Measurements from ENCODE around the gene HS6ST3. TPM values are rescaled to one million over a fixed set of nuclear protein-coding genes. Genes with fewer than 3 reads are reported as not detected.

Gene HS6ST3
- total RNA-seq, 4 donors from 2014 or later, result 0.97 to 2.2 (median 2.0) TPM

GRCh38 chr13:96651598-96651997, 561.7 kb downstream of the HS6ST3 start:
- Histone ChIP-seq H3K27ac (no peak overlapping the region), H3K36me3 (no peaks in the 10 kb centered on the region), H3K27me3 (no peaks in the 10 kb centered on the region), H3K9me3 (no peaks in the 10 kb centered on the region), H3K4me3 (no peak overlapping the region), H3K4me1 (no peaks in the 10 kb centered on the region)
- in situ Hi-C loops (cut with MboI; ENCODE audit: low sequenced_read_pairs in 4 of 4) (no loop called here), intact Hi-C loops (cut with DNase I; ENCODE audit: low total_unique reads) (no loop called here)
- TF ChIP-seq POLR2A (IDR thresholded peaks at IDR 0.05) (no peak), CTCF (IDR thresholded peaks at IDR 0.05 in 4 of 5, conservative IDR thresholded peaks at IDR 0.05 in 1 of 5) (no peak)
- DNase-seq (no peak), ATAC-seq (no peak)

GRCh38 chr13:96652506-96652905, 562.6 kb downstream of the HS6ST3 start:
- Histone ChIP-seq H3K4me3 (no peak overlapping the region), H3K27ac (no peak overlapping the region), H3K27me3 (no peaks in the 10 kb centered on the region), H3K4me1 (no peaks in the 10 kb centered on the region), H3K36me3 (no peaks in the 10 kb centered on the region), H3K9me3 (no peaks in the 10 kb centered on the region)
- intact Hi-C loops (cut with DNase I; ENCODE audit: low total_unique reads), result no loop called here
- TF ChIP-seq CTCF (IDR thresholded peaks at IDR 0.05 in 4 of 5, conservative IDR thresholded peaks at IDR 0.05 in 1 of 5), result no peak
- TF ChIP-seq POLR2A (IDR thresholded peaks at IDR 0.05), result no peak
- ATAC-seq (peak in 1 of 2 donors; percentile 39), DNase-seq (no peak)
- in situ Hi-C loops (cut with MboI; ENCODE audit: low sequenced_read_pairs in 4 of 4), result no loop called here

GRCh38 chr13:96661612-96662011, 571.7 kb downstream of the HS6ST3 start:
- Histone ChIP-seq H3K36me3 (no peaks in the 10 kb centered on the region), H3K4me1 (no peaks in the 10 kb centered on the region), H3K4me3 (no peak overlapping the region), H3K27ac (no peak overlapping the region), H3K9me3 (peaks cover 0 to 3% (median 0%) of the 10 kb centered on the region in 3 donors), H3K27me3 (no peaks in the 10 kb centered on the region)
- intact Hi-C loops (cut with DNase I; ENCODE audit: low total_unique reads), result no loop called here
- in situ Hi-C loops (cut with MboI; ENCODE audit: low sequenced_read_pairs in 4 of 4), result no loop called here
- no peak for DNase-seq
- ATAC-seq, result no peak
- TF ChIP-seq CTCF (IDR thresholded peaks at IDR 0.05 in 4 of 5, conservative IDR thresholded peaks at IDR 0.05 in 1 of 5) (no peak), POLR2A (IDR thresholded peaks at IDR 0.05) (no peak)

- in situ Hi-C loops (cut with MboI; ENCODE audit: low sequenced_read_pairs in 4 of 4) (no loop called here), intact Hi-C loops (cut with DNase I; ENCODE audit: low total_unique reads) (no loop called here)
- TF ChIP-seq CTCF (IDR thresholded peaks at IDR 0.05 in 4 of 5, conservative IDR thresholded peaks at IDR 0.05 in 1 of 5) (no peak), POLR2A (IDR thresholded peaks at IDR 0.05) (no peak)
- Histone ChIP-seq H3K27ac (no peak overlapping the region), H3K36me3 (no peaks in the 10 kb centered on the region), H3K9me3 (peaks cover 0 to 3% (median 0%) of the 10 kb centered on the region in 3 donors), H3K4me1 (no peaks in the 10 kb centered on the region), H3K4me3 (no peak overlapping the region), H3K27me3 (no peaks in the 10 kb centered on the region)
- ATAC-seq, result no peak
- no peak for DNase-seq
Measured at GRCh38 chr13:96662036-96662435, 572.1 kb downstream of the HS6ST3 start.
